ENCODE measurements around the gene PDLIM4.

Gene PDLIM4

GRCh38 chr5:132254321-132254977 is 3.0 kb upstream of the PDLIM4 start:
- no peak for DNase-seq

- DNase-seq, result no peak
Measured at GRCh38 chr5:132256086-132256782, 1.3 kb upstream of the PDLIM4 start.

- no peak for DNase-seq
Measured at GRCh38 chr5:132256783-132257130, 739 bp upstream of the PDLIM4 start.

GRCh38 chr5:132258102-132259068 is 889 bp downstream of the PDLIM4 start:
- DNase-seq, result no peak

- DNase-seq, result no peak
Measured at GRCh38 chr5:132259069-132259851, 1.8 kb downstream of the PDLIM4 start.

GRCh38 chr5:132260051-132260450 is 2.6 kb downstream of the PDLIM4 start:
- DNase-seq, result no peak

- peak; percentile 46 for DNase-seq
Measured at GRCh38 chr5:132260714-132261551, 3.4 kb downstream of the PDLIM4 start.

- DNase-seq, result peak; percentile 3
Measured at GRCh38 chr5:132261881-132262845, 4.7 kb downstream of the PDLIM4 start.

- DNase-seq, result no peak
Measured at GRCh38 chr5:132262882-132263547, 5.5 kb downstream of the PDLIM4 start.

GRCh38 chr5:132263548-132264261 is 6.2 kb downstream of the PDLIM4 start:
- peak; percentile 30 for DNase-seq

GRCh38 chr5:132264546-132265335 is 7.2 kb downstream of the PDLIM4 start:
- peak; percentile 2 for DNase-seq

GRCh38 chr5:132265336-132266030 is 8.0 kb downstream of the PDLIM4 start:
- peak; percentile 1 for DNase-seq

- no peak for DNase-seq
Measured at GRCh38 chr5:132266031-132266835, 8.7 kb downstream of the PDLIM4 start.

- DNase-seq, result no peak
Measured at GRCh38 chr5:132266836-132267160, 9.3 kb downstream of the PDLIM4 start.

- DNase-seq, result no peak
Measured at GRCh38 chr5:132267166-132267739, 9.8 kb downstream of the PDLIM4 start.

GRCh38 chr5:132267931-132268768 is 10.7 kb downstream of the PDLIM4 start:
- DNase-seq, result peak; percentile 2
